Neutrophil (primary cell): ENCODE results near the gene STAG3.
"Not testable (repeated sequence)": the region's sequence is repeated elsewhere in the genome, so short reads cannot be mapped to it uniquely, and the experiment has no call there.

Experiments
- H3K27ac ChIP-seq: fragments of 200-600 bp; sonication (generic); 2 replicates; pipeline ENCODE4 v1.5.1; 2016; ENCODE audit warnings: mild to moderate bottlenecking, moderate library complexity
- H3K27me3 ChIP-seq: fragments of 200-600 bp; sonication (generic); 2 replicates; pipeline ENCODE4 v1.6.0; 2016; ENCODE audit warnings: mild to moderate bottlenecking
- H3K36me3 ChIP-seq: fragments of 200-600 bp; sonication (generic); 2 replicates; pipeline ENCODE4 v1.5.1; 2017
- H3K4me1 ChIP-seq, 2 experiments: fragments of 200-600 bp in 1 of 2; sonication (generic) in 1 of 2; 1 replicate in 1 of 2; 2 replicates in 1 of 2; pipeline versions ENCODE4 v1.5.1 to v1.6.1; 2013 to 2016; ENCODE audit warnings: low read depth in 1 of 2, low read length in 1 of 2, mild to moderate bottlenecking in 1 of 2, moderate library complexity in 1 of 2; ENCODE audit not compliant: control insufficient read depth in 1 of 2, insufficient read depth in 1 of 2
- H3K4me3 ChIP-seq, 2 experiments: fragments of 200-600 bp in 1 of 2; sonication (generic) in 1 of 2; 1 replicate in 1 of 2; 2 replicates in 1 of 2; pipeline ENCODE4 v1.5.1; 2013 to 2016; ENCODE audit warnings: low read depth in 1 of 2, low read length in 1 of 2, mild to moderate bottlenecking in 1 of 2, moderate library complexity in 1 of 2
- H3K9me3 ChIP-seq: fragments of 200-600 bp; sonication (generic); 2 replicates; pipeline ENCODE4 v1.5.1; 2016
- CTCF ChIP-seq: fragments of 200-600 bp; sonication (generic); IDR thresholded peaks from 2 replicates; pipeline ENCODE4 v1.5.1; 2016; ENCODE audit warnings: antibody characterized with exemption

STAG3 gene

GRCh38 chr7:100219271-100219737, 41.6 kb downstream of the STAG3 start:
- Histone ChIP-seq H3K27me3 (no peaks in the 10 kb centered on the region), H3K36me3 (peaks cover 47% of the 10 kb centered on the region), H3K4me1 (no peaks in the 10 kb centered on the region), H3K27ac (no peak overlapping the region), H3K4me3 (no peak overlapping the region), H3K9me3 (no peaks in the 10 kb centered on the region)
- TF ChIP-seq CTCF = no peak

- not testable (repeated sequence) for H3K27me3 ChIP-seq, H3K4me1 ChIP-seq, H3K9me3 ChIP-seq, H3K4me3 ChIP-seq, H3K27ac ChIP-seq
- H3K36me3 ChIP-seq = peaks cover 54% of the 10 kb centered on the region
These were observed 42.3 kb downstream of the STAG3 start, which contains the start of gene PVRIG for GRCh38 chr7:100219801-100220585. PVRIG (plus strand) TSS chr7:100219949; CDS start chr7:100219971, 22 bp downstream.

- Histone ChIP-seq H3K36me3 (peaks cover 56% of the 10 kb centered on the region), H3K27me3 (no peaks in the 10 kb centered on the region), H3K4me3 (no peak overlapping the region), H3K9me3 (no peaks in the 10 kb centered on the region), H3K27ac (no peak overlapping the region), H3K4me1 (no peaks in the 10 kb centered on the region)
- TF ChIP-seq CTCF = no peak
These were observed 43.0 kb downstream of the STAG3 start for GRCh38 chr7:100220586-100221230.

- Histone ChIP-seq H3K4me3 (no peak overlapping the region), H3K27ac (no peak overlapping the region), H3K9me3 (no peaks in the 10 kb centered on the region), H3K27me3 (no peaks in the 10 kb centered on the region), H3K36me3 (peaks cover 56% of the 10 kb centered on the region), H3K4me1 (no peaks in the 10 kb centered on the region)
- no peak for TF ChIP-seq CTCF
These were observed 43.6 kb downstream of the STAG3 start for GRCh38 chr7:100221231-100221718.

- TF ChIP-seq CTCF = no peak
- Histone ChIP-seq H3K36me3 (peaks cover 62% of the 10 kb centered on the region), H3K27me3 (no peaks in the 10 kb centered on the region), H3K27ac (no peak overlapping the region), H3K4me3 (no peak overlapping the region), H3K9me3 (no peaks in the 10 kb centered on the region), H3K4me1 (no peaks in the 10 kb centered on the region)
These were observed 44.2 kb downstream of the STAG3 start for GRCh38 chr7:100221767-100222444.
